Measurements from ENCODE around the gene GLDC. TPM values are rescaled to one million over a fixed set of nuclear protein-coding genes. Genes with fewer than 3 reads are reported as not detected.

The GLDC gene
- total RNA-seq, 4 donors from 2014 or later, result 0.17 to 2.5 TPM; not detected in 2

DNA sequence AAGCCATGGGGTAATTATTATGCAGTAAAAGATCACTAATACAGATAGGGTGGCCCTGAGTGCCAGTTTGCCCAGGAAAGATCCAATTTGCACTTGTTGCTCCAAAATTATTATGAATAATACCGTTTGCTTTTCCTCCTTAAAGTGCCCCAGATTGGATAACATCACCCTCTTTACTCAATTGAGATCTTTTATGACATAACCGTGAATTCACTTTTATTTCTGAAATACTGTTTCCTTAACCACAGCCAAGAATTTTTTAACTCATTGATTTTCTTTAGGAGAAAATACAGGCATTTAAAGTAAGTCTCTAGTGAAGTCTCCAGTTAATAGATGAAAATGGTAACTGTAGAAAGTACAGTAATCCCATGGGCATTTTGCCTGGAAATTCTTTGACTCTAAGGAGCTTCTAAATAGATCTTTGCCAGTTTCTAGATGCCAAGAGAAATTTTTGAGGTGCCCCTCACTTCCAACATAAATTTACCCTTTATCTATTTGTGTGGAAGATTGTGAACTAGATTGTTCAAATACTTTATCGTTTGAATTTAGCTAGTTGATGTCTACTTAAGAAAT lies 133.4 kb downstream of the GLDC start:
- peaks cover 0 to 23% (median 11%) of the 10 kb centered on the region in 4 donors for H3K36me3 ChIP-seq
- DNase-seq (ENCODE audit: extremely low spot score), result no peak
- no peaks in the 10 kb centered on the region for H3K27me3 ChIP-seq
- WGBS, result 69% methylated on average over 3 of the region's 3 CpGs
- TF ChIP-seq POLR2AphosphoS5 (IDR thresholded peaks at IDR 0.05) (no peak), EP300 (IDR thresholded peaks at IDR 0.05) (no peak), POLR2A (IDR thresholded peaks at IDR 0.05; ENCODE audit: low read depth) (no peak)
- TF ChIP-seq, protein P1, sequence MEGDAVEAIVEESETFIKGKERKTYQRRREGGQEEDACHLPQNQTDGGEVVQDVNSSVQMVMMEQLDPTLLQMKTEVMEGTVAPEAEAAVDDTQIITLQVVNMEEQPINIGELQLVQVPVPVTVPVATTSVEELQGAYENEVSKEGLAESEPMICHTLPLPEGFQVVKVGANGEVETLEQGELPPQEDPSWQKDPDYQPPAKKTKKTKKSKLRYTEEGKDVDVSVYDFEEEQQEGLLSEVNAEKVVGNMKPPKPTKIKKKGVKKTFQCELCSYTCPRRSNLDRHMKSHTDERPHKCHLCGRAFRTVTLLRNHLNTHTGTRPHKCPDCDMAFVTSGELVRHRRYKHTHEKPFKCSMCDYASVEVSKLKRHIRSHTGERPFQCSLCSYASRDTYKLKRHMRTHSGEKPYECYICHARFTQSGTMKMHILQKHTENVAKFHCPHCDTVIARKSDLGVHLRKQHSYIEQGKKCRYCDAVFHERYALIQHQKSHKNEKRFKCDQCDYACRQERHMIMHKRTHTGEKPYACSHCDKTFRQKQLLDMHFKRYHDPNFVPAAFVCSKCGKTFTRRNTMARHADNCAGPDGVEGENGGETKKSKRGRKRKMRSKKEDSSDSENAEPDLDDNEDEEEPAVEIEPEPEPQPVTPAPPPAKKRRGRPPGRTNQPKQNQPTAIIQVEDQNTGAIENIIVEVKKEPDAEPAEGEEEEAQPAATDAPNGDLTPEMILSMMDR (IDR thresholded peaks at IDR 0.05), result no peak
- H3K4me1 ChIP-seq, result no peaks in the 10 kb centered on the region
- H3K9me3 ChIP-seq, result no peaks in the 10 kb centered on the region
- H3K4me3 ChIP-seq, result no peak overlapping the region
- no peak overlapping the region for H3K27ac ChIP-seq (replicated peaks in 1 of 4)
- intact Hi-C loops (cut with DNase I), result no loop called here

DNA sequence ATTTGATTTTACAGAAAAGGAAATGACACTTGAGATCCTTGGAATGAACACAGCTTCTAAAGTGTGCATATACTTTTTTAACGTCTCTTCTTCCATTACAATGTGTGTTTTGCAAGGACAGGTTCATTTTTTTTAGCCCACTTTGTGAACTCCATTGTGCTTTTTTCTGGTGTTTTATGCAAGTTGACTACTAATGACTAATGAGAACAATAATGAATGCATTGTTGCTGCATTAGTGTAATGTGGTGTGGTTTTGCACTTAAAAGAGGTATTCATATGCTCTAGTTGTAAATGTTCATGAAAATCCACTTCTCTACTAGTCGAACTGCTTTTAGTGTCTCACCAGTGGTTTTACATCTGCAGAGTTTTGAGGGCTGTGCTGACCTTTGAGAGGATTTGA lies 139.0 kb downstream of the GLDC start:
- WGBS, result 78% methylated on average over 2 of the region's 2 CpGs
- Histone ChIP-seq H3K27me3 (no peaks in the 10 kb centered on the region), H3K27ac (replicated peaks in 1 of 4) (no peak overlapping the region), H3K36me3 (peaks cover 10 to 72% (median 56%) of the 10 kb centered on the region in 4 donors), H3K9me3 (no peaks in the 10 kb centered on the region), H3K4me1 (no peaks in the 10 kb centered on the region), H3K4me3 (no peak overlapping the region)
- intact Hi-C loops (cut with DNase I), result no loop called here
- TF ChIP-seq, protein P1 (IDR thresholded peaks at IDR 0.05), result no peak
- TF ChIP-seq POLR2A (IDR thresholded peaks at IDR 0.05; ENCODE audit: low read depth), result no peak
- TF ChIP-seq EP300 (IDR thresholded peaks at IDR 0.05), result no peak
- TF ChIP-seq POLR2AphosphoS5 (IDR thresholded peaks at IDR 0.05), result no peak
- DNase-seq (ENCODE audit: extremely low spot score), result no peak

DNA sequence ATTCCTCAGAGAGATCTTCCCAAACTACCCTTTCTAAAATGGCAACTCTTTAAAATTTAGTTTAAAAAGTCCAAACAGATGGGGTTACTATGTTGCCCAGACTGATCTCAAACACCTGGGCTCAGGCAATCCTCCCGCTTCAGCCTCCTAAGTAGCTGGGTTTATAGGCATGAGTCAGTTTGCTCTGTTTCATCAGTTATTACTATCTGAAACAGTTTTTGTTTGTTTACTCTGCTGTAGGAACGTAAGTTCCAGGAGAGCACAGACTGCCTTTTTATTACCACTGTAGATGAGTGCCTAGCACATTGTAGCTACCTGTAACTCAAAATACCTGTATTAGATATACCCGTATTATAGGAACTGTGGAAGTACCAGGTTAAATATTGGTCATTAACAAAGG lies 143.1 kb downstream of the GLDC start:
- intact Hi-C loops (cut with DNase I), result no loop called here
- Histone ChIP-seq H3K27ac (replicated peaks in 1 of 4) (no peak overlapping the region), H3K9me3 (no peaks in the 10 kb centered on the region), H3K27me3 (no peaks in the 10 kb centered on the region), H3K36me3 (peaks cover 43 to 98% (median 82%) of the 10 kb centered on the region in 4 donors), H3K4me1 (no peaks in the 10 kb centered on the region), H3K4me3 (no peak overlapping the region)
- 92% methylated on average over 3 of the region's 3 CpGs for WGBS
- DNase-seq (ENCODE audit: extremely low spot score), result no peak
- TF ChIP-seq POLR2A (IDR thresholded peaks at IDR 0.05; ENCODE audit: low read depth) (no peak), EP300 (IDR thresholded peaks at IDR 0.05) (no peak)
- TF ChIP-seq, protein P1 (IDR thresholded peaks at IDR 0.05), result no peak

DNA sequence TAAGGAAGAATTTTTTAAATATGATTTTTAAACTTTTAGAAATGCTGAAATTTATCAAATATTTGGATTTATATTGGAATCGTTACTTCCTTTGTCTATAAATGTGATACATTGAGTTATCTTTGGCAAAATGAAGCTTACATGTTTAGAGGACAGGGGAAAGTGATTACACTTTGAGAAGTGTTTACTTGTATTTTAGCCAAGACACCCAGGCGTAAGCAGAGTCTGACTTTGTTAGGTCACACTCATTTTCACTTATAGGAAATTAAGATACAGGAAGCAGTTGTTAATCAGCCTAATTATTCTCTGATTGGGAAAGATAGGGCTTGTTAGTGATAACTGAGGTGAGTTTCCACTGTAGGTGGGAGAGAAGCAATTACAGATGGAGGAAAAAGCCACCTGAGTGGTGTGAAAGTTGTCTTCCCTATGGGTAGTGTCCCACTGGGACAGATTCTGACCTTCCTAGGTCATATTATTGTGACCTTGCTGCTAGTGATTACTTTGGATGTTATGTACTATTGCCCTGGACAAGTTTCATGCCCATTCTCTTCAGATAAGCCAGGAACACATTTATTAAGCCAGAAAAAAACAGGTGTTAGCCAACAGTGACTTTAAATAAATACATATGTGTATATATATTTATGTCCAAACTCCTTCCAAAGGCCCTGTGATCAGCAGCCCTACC lies 143.9 kb downstream of the GLDC start:
- no peaks in the 10 kb centered on the region for H3K4me1 ChIP-seq
- no peaks in the 10 kb centered on the region for H3K27me3 ChIP-seq
- intact Hi-C loops (cut with DNase I), result no loop called here
- TF ChIP-seq EP300 (IDR thresholded peaks at IDR 0.05) (no peak), POLR2A (IDR thresholded peaks at IDR 0.05; ENCODE audit: low read depth) (no peak)
- TF ChIP-seq, protein P1 (IDR thresholded peaks at IDR 0.05), result no peak
- no peak for DNase-seq (ENCODE audit: extremely low spot score)
- H3K36me3 ChIP-seq, result peaks cover 48 to 98% (median 81%) of the 10 kb centered on the region in 4 donors
- WGBS, result 69% methylated on average over 2 of the region's 2 CpGs
- H3K4me3 ChIP-seq, result no peak overlapping the region
- H3K9me3 ChIP-seq, result no peaks in the 10 kb centered on the region
- no peak overlapping the region for H3K27ac ChIP-seq (replicated peaks in 1 of 4)
